Peyer's patch (tissue), 4 donors: ENCODE data around the gene PRR7.

Source experiments
- CTCF ChIP-seq, 6 experiments: fragments of 450-650 bp in 4 of 6; fragments of 200-600 bp in 2 of 6; sonication (generic) in 1 of 6; IDR thresholded peaks; one replicate each; pipeline ENCODE4 v1.5.1; 2017 to 2019; ENCODE audit warnings: antibody characterized with exemption in 6 of 6, mild to moderate bottlenecking in 3 of 6, moderate library complexity in 1 of 6
- POLR2A ChIP-seq, 2 donors: fragments of 450-650 bp; IDR thresholded peaks; one replicate each; pipeline ENCODE4 v1.5.1; 2017; ENCODE audit warnings: antibody characterized with exemption in 2 of 2, mild to moderate bottlenecking in 2 of 2, moderate library complexity in 2 of 2

GRCh38 chr5:177479774-177480173, 33.2 kb downstream of the PRR7 start:
- TF ChIP-seq CTCF (IDR thresholded peaks at IDR 0.05) (no peak), POLR2A (IDR thresholded peaks at IDR 0.05) (no peak)
